ENCODE measurements around the gene PRMT2. TPM values are rescaled to one million over a fixed set of nuclear protein-coding genes. Genes with fewer than 3 reads are reported as not detected.
"Not testable (repeated sequence)": the region's sequence is repeated elsewhere in the genome, so short reads cannot be mapped to it uniquely, and the experiment has no call there.

Gene PRMT2
- total RNA-seq, 1 experiment from 2014 or later = 139 TPM

DNA sequence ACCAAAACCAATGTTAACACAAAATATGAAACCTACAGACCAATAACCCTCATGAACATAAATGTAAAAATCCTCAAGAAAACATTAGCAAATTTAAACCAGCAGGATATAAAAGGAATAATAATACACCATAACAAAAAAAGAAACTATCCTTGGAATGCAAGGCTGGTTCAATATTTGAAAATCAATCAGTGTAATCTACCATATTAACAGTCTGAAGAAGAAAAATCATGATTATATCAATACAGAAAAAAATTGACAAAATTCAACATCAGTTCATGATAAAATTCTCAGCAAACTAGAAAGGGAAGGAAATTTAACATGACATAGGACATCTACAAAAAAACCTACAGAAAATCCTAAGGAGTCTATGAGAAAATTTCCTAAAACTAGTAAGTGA lies 19.8 kb downstream of the PRMT2 start:
- H3K36me3 ChIP-seq = peaks cover 70% of the 10 kb centered on the region
- no peak overlapping the region for H3K4me3 ChIP-seq
- H3K9me3 ChIP-seq = peaks cover 15% of the 10 kb centered on the region
- H3K27me3 ChIP-seq = no peaks in the 10 kb centered on the region
- no peak for DNase-seq

DNA sequence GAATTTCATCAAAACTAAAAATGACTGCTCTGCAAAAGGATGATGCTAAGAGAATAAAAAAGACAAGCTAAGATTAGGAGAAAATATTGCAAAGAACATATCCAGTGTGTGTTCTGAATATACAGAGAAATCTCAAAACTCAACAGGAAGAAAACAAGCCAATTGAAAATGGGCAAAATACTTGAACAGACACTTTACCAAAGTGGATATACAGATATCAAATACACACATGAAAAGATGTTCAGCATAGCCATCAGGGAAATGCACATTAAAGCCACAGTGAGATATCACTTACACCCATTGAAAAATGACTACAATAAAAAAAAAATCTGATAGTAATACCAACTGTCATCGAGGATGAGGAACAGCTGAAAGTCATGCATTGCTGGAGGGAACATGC lies 21.3 kb downstream of the PRMT2 start:
- Histone ChIP-seq H3K4me3 (no peak overlapping the region), H3K36me3 (peaks cover 60% of the 10 kb centered on the region), H3K27me3 (no peaks in the 10 kb centered on the region), H3K9me3 (peaks cover 15% of the 10 kb centered on the region)
- no peak for DNase-seq

DNA sequence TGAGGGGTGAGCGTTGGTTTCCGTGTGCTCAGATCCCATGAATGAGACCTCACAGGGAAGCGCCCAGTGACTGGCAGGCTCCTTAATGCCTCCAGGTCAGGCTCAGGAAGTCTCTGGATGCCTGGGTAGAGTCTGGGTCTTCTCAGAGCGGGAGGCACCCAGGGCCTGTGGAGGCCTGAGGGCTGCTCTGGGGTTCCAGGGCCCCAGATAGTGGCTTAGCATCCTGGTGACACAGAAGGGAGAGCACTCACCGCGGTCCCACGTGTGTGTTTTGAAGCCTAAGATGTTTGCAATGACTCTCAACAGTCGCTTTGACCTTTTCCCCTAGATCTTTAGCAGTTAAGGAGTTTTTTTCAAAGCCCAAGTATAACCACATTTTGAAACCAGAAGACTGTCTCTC lies 25.0 kb downstream of the PRMT2 start:
- DNase-seq = no peak
- no peak overlapping the region for H3K4me3 ChIP-seq
- H3K27me3 ChIP-seq = no peaks in the 10 kb centered on the region
- peaks cover 2% of the 10 kb centered on the region for H3K9me3 ChIP-seq
- peaks cover 37% of the 10 kb centered on the region for H3K36me3 ChIP-seq

DNA sequence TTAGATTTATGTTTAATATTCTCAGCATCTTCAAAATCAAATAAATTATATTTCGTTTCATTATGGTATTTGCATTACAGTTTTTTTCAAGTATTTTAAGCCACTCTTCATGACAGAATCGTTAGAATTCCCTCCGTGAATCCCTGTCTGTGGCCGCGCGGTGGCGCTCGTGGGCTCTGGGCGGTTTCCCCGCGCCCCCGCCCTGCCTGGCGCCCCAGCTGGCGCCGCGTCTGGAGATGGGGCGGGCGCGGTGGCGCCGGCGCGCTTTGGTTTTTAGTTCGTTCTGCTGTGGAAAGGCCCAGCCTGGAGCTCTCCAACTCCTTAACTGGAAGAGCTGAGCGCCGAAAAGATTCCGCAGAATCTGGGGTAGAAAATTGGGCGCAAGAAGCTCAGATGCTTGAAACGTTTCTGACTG lies 25.7 kb downstream of the PRMT2 start:
- DNase-seq = peak; percentile 73
- no peak overlapping the region for H3K4me3 ChIP-seq

DNA sequence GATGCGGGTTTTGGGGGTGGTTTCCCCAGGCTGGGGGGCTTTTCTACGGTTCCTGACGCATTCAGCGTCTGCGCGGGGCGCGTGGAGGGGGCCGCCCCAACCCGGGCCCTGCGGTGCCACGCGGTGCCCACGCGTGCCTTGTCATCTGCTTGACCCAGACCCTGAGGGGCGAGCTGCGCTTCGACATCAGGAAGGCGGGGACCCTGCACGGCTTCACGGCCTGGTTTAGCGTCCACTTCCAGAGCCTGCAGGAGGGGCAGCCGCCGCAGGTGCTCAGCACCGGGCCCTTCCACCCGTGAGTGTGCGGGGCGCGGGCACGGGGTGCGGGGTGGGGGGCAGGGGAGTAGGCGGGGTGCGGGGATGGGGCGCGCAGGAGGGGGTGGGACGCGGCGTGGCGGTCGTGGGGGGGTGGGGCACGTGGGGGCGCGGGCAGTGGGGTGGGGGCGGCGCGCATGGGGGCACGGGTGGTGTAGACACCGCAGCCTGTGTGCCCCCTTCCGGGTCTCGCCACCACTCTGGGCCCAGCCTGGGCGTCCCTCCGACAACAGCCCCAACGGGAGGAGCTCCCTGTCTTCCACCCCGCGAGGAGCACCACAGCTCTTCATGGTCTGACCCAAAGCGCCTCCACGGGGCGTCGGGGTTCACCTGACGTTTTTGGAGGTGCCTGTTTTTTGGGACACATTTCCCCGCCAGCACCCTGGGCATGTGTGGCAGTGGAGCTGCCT lies 26.3 kb downstream of the PRMT2 start:
- H3K4me3 ChIP-seq = no peak overlapping the region
- peaks cover 34% of the 10 kb centered on the region for H3K36me3 ChIP-seq
- DNase-seq = no peak
- H3K9me3 ChIP-seq = no peaks in the 10 kb centered on the region
- H3K27me3 ChIP-seq = no peaks in the 10 kb centered on the region

More for the DNA sequence above, 25.7 kb downstream of the PRMT2 start:
- Histone ChIP-seq H3K27me3 (no peaks in the 10 kb centered on the region), H3K9me3 (no peaks in the 10 kb centered on the region), H3K36me3 (peaks cover 36% of the 10 kb centered on the region)

DNA sequence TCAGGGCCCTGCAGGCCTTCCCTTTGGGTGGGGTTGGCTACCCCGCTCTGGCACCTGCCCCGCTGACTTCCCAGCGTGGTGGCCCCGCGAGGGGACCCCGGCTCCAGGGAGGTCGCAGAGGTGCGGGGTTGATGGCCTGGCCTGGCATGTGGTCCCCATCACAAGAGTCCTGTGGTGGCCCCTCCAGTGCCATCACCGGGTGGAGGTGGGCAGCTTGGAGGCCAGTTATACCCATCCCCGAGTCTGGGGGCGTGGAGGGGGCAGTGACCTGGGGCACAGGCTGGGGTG lies 26.8 kb downstream of the PRMT2 start:
- H3K9me3 ChIP-seq = no peaks in the 10 kb centered on the region
- no peak overlapping the region for H3K4me3 ChIP-seq
- H3K27me3 ChIP-seq = no peaks in the 10 kb centered on the region
- no peak for DNase-seq
- peaks cover 33% of the 10 kb centered on the region for H3K36me3 ChIP-seq

GRCh38 chr21:46662765-46663500 lies 27.5 kb downstream of the PRMT2 start:
- no peaks in the 10 kb centered on the region for H3K27me3 ChIP-seq
- no peak overlapping the region for H3K4me3 ChIP-seq
- DNase-seq = no peak
- peaks cover 31% of the 10 kb centered on the region for H3K36me3 ChIP-seq
- H3K9me3 ChIP-seq = no peaks in the 10 kb centered on the region

- no peaks in the 10 kb centered on the region for H3K9me3 ChIP-seq
- no peak overlapping the region for H3K4me3 ChIP-seq
- no peaks in the 10 kb centered on the region for H3K27me3 ChIP-seq
- DNase-seq = no peak
- peaks cover 25% of the 10 kb centered on the region for H3K36me3 ChIP-seq
Measured at GRCh38 chr21:46663754-46664153, 28.3 kb downstream of the PRMT2 start.

DNA sequence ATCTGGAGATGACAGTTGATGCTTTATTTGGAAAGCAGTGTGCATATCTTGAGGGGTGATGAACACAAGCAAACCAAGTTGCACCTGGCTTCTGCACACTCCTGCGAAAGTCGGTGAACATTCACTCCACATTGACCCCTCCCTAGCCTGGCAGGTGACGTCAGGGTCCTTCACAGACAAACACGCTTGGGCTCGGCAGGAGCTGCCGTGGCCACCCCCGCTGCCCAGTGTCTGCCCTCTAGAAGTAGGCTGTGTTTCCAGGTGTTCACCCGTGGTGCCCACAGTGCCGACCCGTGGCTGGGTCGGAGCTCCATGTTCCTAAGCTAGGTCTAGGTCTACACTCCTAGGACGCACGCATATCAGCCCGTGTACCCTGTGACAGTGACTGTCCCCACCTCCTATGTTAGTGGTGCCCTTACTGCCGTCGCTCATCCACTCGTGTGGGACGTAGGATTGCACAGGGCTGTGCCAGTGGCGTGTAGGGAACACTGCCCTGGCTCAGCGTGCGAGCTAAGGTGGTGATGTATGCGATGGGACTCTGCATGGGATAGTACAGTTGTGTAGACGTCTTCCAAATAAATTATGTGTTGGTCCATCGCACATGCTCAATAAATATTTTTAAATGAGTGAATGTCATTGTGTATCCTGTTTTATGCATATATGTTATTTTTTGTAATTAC lies 29.0 kb downstream of the PRMT2 start:
- Histone ChIP-seq H3K36me3 (peaks cover 24% of the 10 kb centered on the region), H3K4me3 (no peak overlapping the region), H3K27me3 (no peaks in the 10 kb centered on the region), H3K9me3 (no peaks in the 10 kb centered on the region)
- no peak for DNase-seq

DNA sequence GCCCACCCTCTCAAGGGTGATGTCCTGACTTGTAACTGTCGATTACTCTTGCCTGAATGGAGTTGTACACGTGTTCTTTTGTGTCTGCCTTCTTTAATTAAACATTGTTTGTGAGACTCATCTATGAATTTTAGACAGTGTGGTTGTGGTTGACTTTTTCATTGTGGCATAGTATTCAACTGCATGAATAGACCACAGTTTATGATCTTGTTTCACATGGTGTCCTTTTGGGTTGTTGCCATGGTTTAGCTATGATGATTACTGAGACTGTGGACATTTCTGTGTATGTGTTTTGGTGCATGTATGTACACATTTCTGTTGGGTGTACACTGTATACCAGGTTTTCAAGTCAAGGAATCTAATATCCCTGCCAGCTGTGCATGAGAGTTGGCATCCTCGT lies 30.1 kb downstream of the PRMT2 start:
- H3K9me3 ChIP-seq = no peaks in the 10 kb centered on the region
- H3K4me3 ChIP-seq = no peak overlapping the region
- peaks cover 24% of the 10 kb centered on the region for H3K36me3 ChIP-seq
- no peaks in the 10 kb centered on the region for H3K27me3 ChIP-seq
- no peak for DNase-seq

DNA sequence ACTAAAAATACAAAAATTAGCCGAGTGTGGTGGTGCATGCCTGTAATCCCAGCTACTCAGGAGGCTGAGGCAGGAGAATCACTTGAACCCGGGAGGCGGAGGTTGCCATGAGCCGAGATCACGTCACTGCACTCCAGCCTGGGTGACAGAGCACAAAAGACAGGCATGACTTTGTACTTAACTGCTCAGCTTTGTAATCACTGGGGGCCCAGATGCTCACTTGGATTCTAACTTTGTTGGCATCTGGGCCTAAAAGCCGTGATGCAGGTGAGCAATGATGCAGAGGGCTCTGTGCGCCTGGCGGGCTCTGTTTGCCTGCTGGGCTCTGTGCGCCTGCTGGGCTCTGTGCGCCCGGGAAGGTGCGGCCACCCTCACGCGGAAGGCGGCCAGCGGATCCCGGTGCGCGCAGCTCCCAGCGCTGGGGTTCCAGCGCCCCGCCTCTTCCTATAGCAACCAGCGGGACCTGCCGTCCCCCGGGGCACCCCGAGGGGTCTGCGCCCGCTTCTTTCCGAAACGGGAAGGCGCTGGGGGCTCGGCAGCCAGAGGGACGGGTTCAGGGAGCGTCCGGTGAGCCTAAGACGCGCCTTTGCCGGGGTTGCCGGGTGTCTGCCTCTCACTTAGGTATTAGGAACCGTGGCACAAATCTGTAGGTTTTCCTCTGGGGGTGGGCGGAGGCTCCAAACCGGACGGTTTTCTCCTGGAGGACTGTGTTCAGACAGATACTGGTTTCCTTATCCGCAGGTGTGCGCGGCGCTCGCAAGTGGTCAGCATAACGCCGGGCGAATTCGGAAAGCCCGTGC lies 31.7 kb downstream of the PRMT2 start:
- Histone ChIP-seq H3K27me3 (no peaks in the 10 kb centered on the region), H3K36me3 (peaks cover 19% of the 10 kb centered on the region), H3K9me3 (no peaks in the 10 kb centered on the region), H3K4me3 (peak overlapping the region; percentile 16)
- no peak for DNase-seq

DNA sequence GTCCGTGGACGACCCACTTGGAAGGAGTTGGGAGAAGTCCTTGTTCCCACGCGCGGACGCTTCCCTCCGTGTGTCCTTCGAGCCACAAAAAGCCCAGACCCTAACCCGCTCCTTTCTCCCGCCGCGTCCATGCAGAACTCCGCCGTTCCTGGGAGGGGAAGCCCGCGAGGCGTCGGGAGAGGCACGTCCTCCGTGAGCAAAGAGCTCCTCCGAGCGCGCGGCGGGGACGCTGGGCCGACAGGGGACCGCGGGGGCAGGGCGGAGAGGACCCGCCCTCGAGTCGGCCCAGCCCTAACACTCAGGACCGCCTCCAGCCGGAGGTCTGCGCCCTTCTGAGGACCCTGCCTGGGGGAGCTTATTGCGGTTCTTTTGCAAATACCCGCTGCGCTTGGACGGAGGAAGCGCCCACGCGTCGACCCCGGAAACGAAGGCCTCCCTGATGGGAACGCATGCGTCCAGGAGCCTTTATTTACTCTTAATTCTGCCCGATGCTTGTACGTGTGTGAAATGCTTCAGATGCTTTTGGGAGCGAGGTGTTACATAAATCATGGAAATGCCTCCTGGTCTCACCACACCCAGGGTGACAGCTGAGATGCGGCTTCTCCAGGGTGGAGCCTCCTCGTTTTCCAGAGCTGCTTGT lies 32.4 kb downstream of the PRMT2 start:
- DNase-seq = no peak
- Histone ChIP-seq H3K9me3 (no peaks in the 10 kb centered on the region), H3K27me3 (no peaks in the 10 kb centered on the region), H3K4me3 (peak overlapping the region; percentile 16), H3K36me3 (peaks cover 17% of the 10 kb centered on the region)

DNA sequence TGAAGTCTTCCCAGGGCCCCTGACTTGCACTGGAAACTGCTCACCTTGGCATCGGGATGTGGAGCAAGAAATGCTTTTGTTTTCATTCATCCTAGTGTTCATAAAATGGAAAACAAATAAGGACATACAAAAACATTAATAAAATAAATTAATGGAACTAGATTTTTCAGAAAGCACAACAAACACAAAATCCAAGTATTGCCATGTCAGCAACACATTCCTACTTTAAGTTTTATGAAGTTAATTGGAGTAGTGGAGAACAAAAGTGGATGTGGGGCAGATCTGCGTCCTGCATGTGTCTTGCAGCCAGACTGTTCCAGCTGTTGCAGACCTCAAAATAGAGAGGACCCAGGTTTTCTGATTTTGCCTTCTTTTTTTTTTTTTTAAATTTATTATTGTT lies 32.9 kb downstream of the PRMT2 start:
- Histone ChIP-seq H3K9me3 (no peaks in the 10 kb centered on the region), H3K4me3 (no peak overlapping the region)

DNA sequence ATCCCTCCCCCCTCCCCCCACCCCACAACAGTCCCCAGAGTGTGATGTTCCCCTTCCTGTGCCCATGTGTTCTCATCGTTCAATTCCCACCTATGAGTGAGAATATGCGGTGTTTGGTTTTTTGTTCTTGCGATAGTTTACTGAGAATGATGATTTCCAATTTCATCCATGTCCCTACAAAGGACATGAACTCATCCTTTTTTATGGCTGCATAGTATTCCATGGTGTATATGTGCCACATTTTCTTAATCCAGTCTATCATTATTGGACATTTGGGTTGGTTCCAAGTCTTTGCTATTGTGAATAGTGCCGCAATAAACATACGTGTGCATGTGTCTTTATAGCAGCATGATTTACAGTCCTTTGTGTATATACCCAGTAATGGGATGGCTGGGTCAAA lies 33.4 kb downstream of the PRMT2 start:
- H3K27me3 ChIP-seq, H3K4me3 ChIP-seq, H3K9me3 ChIP-seq, DNase-seq: not testable (repeated sequence)
- H3K36me3 ChIP-seq = peaks cover 15% of the 10 kb centered on the region

More for the DNA sequence above, 32.9 kb downstream of the PRMT2 start:
- no peaks in the 10 kb centered on the region for H3K27me3 ChIP-seq
- no peak for DNase-seq
- peaks cover 16% of the 10 kb centered on the region for H3K36me3 ChIP-seq

- DNase-seq = no peak
- H3K4me3 ChIP-seq = no peak overlapping the region
- no peaks in the 10 kb centered on the region; the same call in 1 of the 2 replicates for H3K27me3 ChIP-seq
Measured at GRCh38 chr21:46674430-46675007, 39.0 kb downstream of the PRMT2 start.

DNA sequence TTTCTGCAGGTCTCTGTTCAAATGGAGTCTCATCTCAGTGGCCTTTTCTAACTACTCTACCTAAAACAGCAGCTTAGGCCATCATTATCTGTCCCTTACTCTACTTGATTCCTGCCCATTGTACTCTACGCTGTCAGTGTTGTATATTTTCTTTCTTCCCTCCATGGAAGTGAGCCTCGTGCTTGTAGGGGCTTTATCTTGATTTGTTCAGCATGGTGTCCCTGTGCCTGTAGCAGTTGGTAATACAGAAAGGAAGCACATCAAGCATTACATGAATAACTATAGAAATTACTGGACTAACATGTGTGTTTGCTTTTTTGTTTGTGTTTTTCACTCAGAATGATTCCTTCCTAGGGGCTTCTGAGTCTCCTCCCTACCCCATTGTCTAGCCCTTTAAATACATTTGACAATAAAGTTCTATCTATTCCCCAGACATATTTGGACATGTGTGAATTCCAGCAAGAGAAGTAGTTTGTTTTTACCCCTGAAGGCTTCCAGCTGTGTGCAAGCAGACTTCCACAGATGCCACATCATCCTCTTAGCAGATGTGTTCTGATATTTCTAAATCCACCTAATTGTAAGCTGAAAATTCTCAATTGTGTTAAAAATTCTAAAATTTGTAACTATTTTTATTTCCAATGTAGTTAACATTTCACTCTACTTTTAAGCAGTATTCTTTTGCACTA lies 40.3 kb downstream of the PRMT2 start:
- Histone ChIP-seq H3K9me3 (no peaks in the 10 kb centered on the region), H3K4me3 (no peak overlapping the region), H3K36me3 (no peaks in the 10 kb centered on the region), H3K27me3 (no peaks in the 10 kb centered on the region; the same call in 1 of the 2 replicates)
- no peak for DNase-seq

More at GRCh38 chr21:46674430-46675007, 39.0 kb downstream of the PRMT2 start:
- Histone ChIP-seq H3K36me3 (no peaks in the 10 kb centered on the region), H3K9me3 (no peaks in the 10 kb centered on the region)
